ENCODE results near the gene MGRN1.

MGRN1 gene

GRCh38 chr16:4603624-4604170, 20.9 kb upstream of the MGRN1 start:
- DNase-seq (ENCODE audit: low read depth in 1 of 2, low spot score in 1 of 2), result no peak

GRCh38 chr16:4604401-4604800, 20.2 kb upstream of the MGRN1 start:
- no peak for DNase-seq (ENCODE audit: low read depth in 1 of 2, low spot score in 1 of 2)

- DNase-seq (ENCODE audit: low read depth in 1 of 2, low spot score in 1 of 2), result no peak
Observed at GRCh38 chr16:4606354-4606753, 18.3 kb upstream of the MGRN1 start.

- DNase-seq (ENCODE audit: low read depth in 1 of 2, low spot score in 1 of 2), result no peak
Observed at GRCh38 chr16:4607841-4608703, 16.6 kb upstream of the MGRN1 start.

GRCh38 chr16:4608704-4608980, 16.0 kb upstream of the MGRN1 start:
- DNase-seq (ENCODE audit: low read depth in 1 of 2, low spot score in 1 of 2), result no peak

GRCh38 chr16:4609200-4610010, 15.2 kb upstream of the MGRN1 start:
- DNase-seq (ENCODE audit: low read depth in 1 of 2, low spot score in 1 of 2), result no peak

- DNase-seq (ENCODE audit: low read depth in 1 of 2, low spot score in 1 of 2), result no peak
Observed at GRCh38 chr16:4610011-4611005, 14.3 kb upstream of the MGRN1 start.

- no peak for DNase-seq (ENCODE audit: low read depth in 1 of 2, low spot score in 1 of 2)
Observed at GRCh38 chr16:4611337-4612021, 13.1 kb upstream of the MGRN1 start.

- no peak for DNase-seq (ENCODE audit: low read depth in 1 of 2, low spot score in 1 of 2)
Observed at GRCh38 chr16:4612474-4612931, 12.1 kb upstream of the MGRN1 start.

- DNase-seq (ENCODE audit: low read depth in 1 of 2, low spot score in 1 of 2), result no peak
Observed at GRCh38 chr16:4612977-4613635, 11.5 kb upstream of the MGRN1 start.

- DNase-seq (ENCODE audit: low read depth in 1 of 2, low spot score in 1 of 2), result no peak
Observed at GRCh38 chr16:4613636-4614570, 10.7 kb upstream of the MGRN1 start.

GRCh38 chr16:4614571-4615383, 9.8 kb upstream of the MGRN1 start, which contains the start of gene UBALD1:
TSS of gene UBALD1 (minus strand) at chr16:4614888. CDS start at chr16:4614797, 91 bp downstream.
- peak; percentile 55 to 67 for DNase-seq (ENCODE audit: low read depth in 1 of 2, low spot score in 1 of 2)

GRCh38 chr16:4615384-4616046, 9.1 kb upstream of the MGRN1 start:
- no peak for DNase-seq (ENCODE audit: low read depth in 1 of 2, low spot score in 1 of 2)

- DNase-seq (ENCODE audit: low read depth in 1 of 2, low spot score in 1 of 2), result peak; percentile 96 to 97
Observed at GRCh38 chr16:4616047-4616811, 8.4 kb upstream of the MGRN1 start.

- no peak for DNase-seq (ENCODE audit: low read depth in 1 of 2, low spot score in 1 of 2)
Observed at GRCh38 chr16:4617880-4618279, 6.7 kb upstream of the MGRN1 start.

GRCh38 chr16:4618645-4619418, 5.8 kb upstream of the MGRN1 start:
- no peak for DNase-seq (ENCODE audit: low read depth in 1 of 2, low spot score in 1 of 2)

Measured in stimulated activated CD4-positive, alpha-beta T cell treated with anti-CD3 and anti-CD28 coated beads, Interleukin-15, amount 100 ng/mL, for 1 hour (primary cell).